GM10266 (cell line): ENCODE results near the gene GEMIN5.

ENCODE experiments used
- DNase-seq: peaks from one replicate; pipeline ENCODE4 v3.0.0; 2012; ENCODE audit errors: extremely low spot score
- CTCF ChIP-seq: IDR thresholded peaks from 2 replicates; pipeline ENCODE4 v1.5.1; 2012; ENCODE audit warnings: mild to moderate bottlenecking, low read depth; ENCODE audit not compliant: control insufficient read depth, insufficient read depth; ENCODE audit errors: missing control alignments

The GEMIN5 gene

GRCh38 chr5:154896562-154897165, 41.3 kb downstream of the GEMIN5 start:
- no peak for TF ChIP-seq CTCF
- no peak for DNase-seq

- DNase-seq = no peak
- TF ChIP-seq CTCF = no peak
Observed at GRCh38 chr5:154895606-154896561, 42.1 kb downstream of the GEMIN5 start.

GRCh38 chr5:154893381-154893780, 44.6 kb downstream of the GEMIN5 start:
- DNase-seq = no peak
- TF ChIP-seq CTCF = no peak

- no peak for TF ChIP-seq CTCF
- no peak for DNase-seq
Observed at GRCh38 chr5:154892369-154892771, 45.6 kb downstream of the GEMIN5 start.

GRCh38 chr5:154885439-154885838, 52.6 kb downstream of the GEMIN5 start:
- DNase-seq = no peak
- TF ChIP-seq CTCF = no peak

GRCh38 chr5:154884424-154884823, 53.6 kb downstream of the GEMIN5 start:
- TF ChIP-seq CTCF = no peak
- DNase-seq = no peak

- no peak for DNase-seq
- no peak for TF ChIP-seq CTCF
Observed at GRCh38 chr5:154881986-154882385, 56.0 kb downstream of the GEMIN5 start.
